HCT116 (cell line): ENCODE data around the gene MYH7. TPM values are rescaled to one million over a fixed set of nuclear protein-coding genes. Genes with fewer than 3 reads are reported as not detected.

Experiments used
- ATAC-seq: fragments of 200-7000 bp; cut with Tn5 transposase; 2 replicates; pipeline ENCODE4 v1.9.1; 2020; ENCODE audit warnings: mild to moderate bottlenecking, moderate library complexity
- BruUV-seq: library from RNA; stranded (reverse); fragments of 400-500 nt; replicated peaks from 2 replicates; lab custom pipeline; 2021; lab: Mats Ljungman, UMichigan
- CTCF ChIA-PET: fragments of 300-600 bp; sonication (Branson Sonifier 250); formaldehyde crosslinking; loops from one replicate; lab custom pipeline; 2021; ENCODE audit warnings: antibody characterized with exemption; lab: Charles Lee
- POLR2A ChIA-PET: fragments of 300-600, 350-600 bp; sonication (Branson Sonifier 250); formaldehyde crosslinking; loops from one replicate; lab custom pipeline; 2021; ENCODE audit warnings: antibody characterized with exemption; lab: Charles Lee
- RAD21 ChIA-PET, 2 experiments: fragments of 300-600 bp; sonication (Branson Sonifier 250); formaldehyde crosslinking; loops; one replicate each; lab custom pipeline; 2023; ENCODE audit warnings: low total read pairs in 2 of 2; ENCODE audit not compliant: uncharacterized antibody in 2 of 2, unreplicated experiment in 2 of 2, low non-redundant PET in 1 of 2; lab: Charles Lee
- DNase-seq: peaks from one replicate; pipeline ENCODE4 v3.0.0-alpha.2; 2010; ENCODE audit warnings: low read depth, low spot score
- H2AFZ ChIP-seq: fragments of 200-600 bp; shearing (Covaris generic), sonication (generic); 2 replicates; pipeline ENCODE4 v1.6.1; 2017; ENCODE audit warnings: low read depth, mixed run types, mixed read lengths, antibody characterized with exemption, low read length; ENCODE audit not compliant: poor library complexity, severe bottlenecking
- H3K27ac ChIP-seq: 2 replicates; pipeline ENCODE4 v1.5.1; 2012; ENCODE audit warnings: low read depth, low read length
- H3K27me3 ChIP-seq: fragments of 200-600 bp; sonication (generic); 2 replicates; pipeline ENCODE4 v1.6.1; 2016; ENCODE audit warnings: mixed run types, low read length, mixed read lengths; ENCODE audit not compliant: insufficient read depth
- H3K36me3 ChIP-seq, 2 experiments: fragments of 200-500 bp in 1 of 2; fragments of 200-600 bp in 1 of 2; sonication (Bioruptor generic) in 1 of 2; sonication (generic) in 1 of 2; 2 replicates each; pipeline versions ENCODE4 v1.5.1 to v1.6.1; 2014 to 2016; ENCODE audit warnings: low read length in 2 of 2, inconsistent platforms in 1 of 2, mixed read lengths in 1 of 2, mixed run types in 1 of 2; ENCODE audit not compliant: insufficient read depth in 2 of 2, control insufficient read depth in 1 of 2
- H3K4me1 ChIP-seq, 2 experiments: fragments of 200-600 bp in 1 of 2; sonication (generic) in 1 of 2; 2 replicates each; pipeline versions ENCODE4 v1.5.1 to v1.6.1; 2012 to 2017; ENCODE audit warnings: low read length in 2 of 2, inconsistent platforms in 1 of 2, mild to moderate bottlenecking in 1 of 2, mixed read lengths in 1 of 2, mixed run types in 1 of 2, moderate library complexity in 1 of 2; ENCODE audit not compliant: insufficient read depth in 2 of 2, control insufficient read depth in 1 of 2
- H3K4me2 ChIP-seq: fragments of 200-600 bp; sonication (generic); 2 replicates; pipeline ENCODE4 v1.6.1; 2017; ENCODE audit warnings: mixed run types, low read length, mixed read lengths
- H3K4me3 ChIP-seq, 2 experiments: fragments of 200-600 bp in 1 of 2; sonication (generic) in 1 of 2; replicated peaks in 1 of 2; 2 replicates each; pipeline ENCODE4 v1.5.1; 2011 to 2016; ENCODE audit warnings: low read length in 2 of 2, control low read depth in 1 of 2, low read depth in 1 of 2, mild to moderate bottlenecking in 1 of 2, mixed read lengths in 1 of 2, mixed run types in 1 of 2
- H3K79me2 ChIP-seq: fragments of 200-600 bp; sonication (generic); 2 replicates; pipeline ENCODE4 v1.6.1; 2017; ENCODE audit warnings: mild to moderate bottlenecking, mixed run types, low read length, moderate library complexity, mixed read lengths; ENCODE audit not compliant: insufficient read depth
- H3K9ac ChIP-seq: fragments of 200-600 bp; sonication (generic); 2 replicates; pipeline ENCODE4 v1.6.1; 2016; ENCODE audit warnings: low read length, mixed read lengths
- H3K9me2 ChIP-seq: fragments of 200-600 bp; sonication (generic), shearing (Covaris generic); 2 replicates; pipeline ENCODE4 v1.6.1; 2017; ENCODE audit warnings: mixed run types, mild to moderate bottlenecking, moderate library complexity; ENCODE audit not compliant: insufficient read depth
- H3K9me3 ChIP-seq, 2 experiments: fragments of 200-500 bp in 1 of 2; fragments of 200-600 bp in 1 of 2; sonication (Bioruptor generic) in 1 of 2; sonication (generic) in 1 of 2; 2 replicates each; pipeline ENCODE4 v1.6.1; 2014 to 2017; ENCODE audit warnings: low read length in 2 of 2, mixed read lengths in 2 of 2, inconsistent platforms in 1 of 2, low read depth in 1 of 2, mild to moderate bottlenecking in 1 of 2, mixed run types in 1 of 2, moderate library complexity in 1 of 2; ENCODE audit not compliant: control insufficient read depth in 1 of 2, insufficient read depth in 1 of 2
- H4K20me1 ChIP-seq: fragments of 200-600 bp; sonication (generic), shearing (Covaris generic); 2 replicates; pipeline ENCODE4 v1.6.1; 2017; ENCODE audit warnings: mixed run types, mild to moderate bottlenecking, moderate library complexity; ENCODE audit not compliant: insufficient read depth
- ATF3 ChIP-seq: IDR thresholded peaks from 2 replicates; pipeline ENCODE4 v1.6.1; 2012
- CBX3 ChIP-seq: IDR thresholded peaks from 2 replicates; pipeline ENCODE4 v1.6.1; 2012; ENCODE audit warnings: low read depth
- EGR1 ChIP-seq: IDR thresholded peaks from 2 replicates; pipeline ENCODE4 v1.6.1; 2012; ENCODE audit warnings: low read depth
- EZH2phosphoT487 ChIP-seq: fragments of 200-600 bp; IDR thresholded peaks from 2 replicates; pipeline ENCODE4 v1.6.1; 2018; ENCODE audit warnings: antibody characterized with exemption, borderline replicate concordance
- MAX ChIP-seq: IDR thresholded peaks from 2 replicates; pipeline ENCODE4 v1.6.1; 2012
- POLR2AphosphoS5 ChIP-seq: IDR thresholded peaks from 2 replicates; pipeline ENCODE4 v1.6.1; 2011; ENCODE audit warnings: mild to moderate bottlenecking, low read depth, low read length, moderate library complexity
- SIN3A ChIP-seq: IDR thresholded peaks from 2 replicates; pipeline ENCODE4 v1.6.1; 2012; ENCODE audit warnings: low read depth
- ZNF274 ChIP-seq: fragments of 200-500 bp; sonication (Bioruptor generic); IDR thresholded peaks from 2 replicates; pipeline ENCODE4 v1.6.1; 2014; ENCODE audit warnings: mild to moderate bottlenecking, low read depth, low read length, inconsistent platforms
- intact Hi-C: fragments of 100-400 bp; cut with micrococcal nuclease; formaldehyde crosslinking; loops from 2 replicates; pipeline ENCODE4 v1.10.0; 2022
- total RNA-seq: library from RNA; stranded (reverse); gene quantifications from one replicate; pipeline ENCODE4 v1.2.1, GENCODE V29; 2021; ENCODE audit not compliant: unreplicated experiment
- TF ChIP-seq, protein P1 (sequence below): IDR thresholded peaks from 2 replicates; pipeline ENCODE4 v1.6.1; 2011; ENCODE audit warnings: mild to moderate bottlenecking, low read length, moderate library complexity; ENCODE audit not compliant: insufficient replicate concordance; ENCODE audit errors: extremely low read depth

Gene MYH7
- total RNA-seq, 1 experiment from 2014 or later, result not detected

- Histone ChIP-seq H3K9me2 (no peaks in the 10 kb centered on the region), H3K27me3 (peaks cover 6% of the 10 kb centered on the region; the same call in 1 of the 2 replicates), H3K9ac (no peak overlapping the region), H3K4me2 (no peak overlapping the region), H3K9me3 (no peaks in the 10 kb centered on the region), H3K27ac (no peak overlapping the region), H3K4me3 (no peak overlapping the region), H4K20me1 (no peaks in the 10 kb centered on the region), H3K79me2 (no peaks in the 10 kb centered on the region), H3K4me1 (no peaks in the 10 kb centered on the region), H2AFZ (no peak overlapping the region), H3K36me3 (no peaks in the 10 kb centered on the region)
- ATAC-seq (no peak), DNase-seq (no peak)
- TF ChIP-seq EZH2phosphoT487 (no peak), ZNF274 (no peak), ATF3 (no peak), EGR1 (no peak), POLR2AphosphoS5 (no peak), MAX (no peak), CBX3 (no peak), SIN3A (no peak)
- TF ChIP-seq, protein P1, sequence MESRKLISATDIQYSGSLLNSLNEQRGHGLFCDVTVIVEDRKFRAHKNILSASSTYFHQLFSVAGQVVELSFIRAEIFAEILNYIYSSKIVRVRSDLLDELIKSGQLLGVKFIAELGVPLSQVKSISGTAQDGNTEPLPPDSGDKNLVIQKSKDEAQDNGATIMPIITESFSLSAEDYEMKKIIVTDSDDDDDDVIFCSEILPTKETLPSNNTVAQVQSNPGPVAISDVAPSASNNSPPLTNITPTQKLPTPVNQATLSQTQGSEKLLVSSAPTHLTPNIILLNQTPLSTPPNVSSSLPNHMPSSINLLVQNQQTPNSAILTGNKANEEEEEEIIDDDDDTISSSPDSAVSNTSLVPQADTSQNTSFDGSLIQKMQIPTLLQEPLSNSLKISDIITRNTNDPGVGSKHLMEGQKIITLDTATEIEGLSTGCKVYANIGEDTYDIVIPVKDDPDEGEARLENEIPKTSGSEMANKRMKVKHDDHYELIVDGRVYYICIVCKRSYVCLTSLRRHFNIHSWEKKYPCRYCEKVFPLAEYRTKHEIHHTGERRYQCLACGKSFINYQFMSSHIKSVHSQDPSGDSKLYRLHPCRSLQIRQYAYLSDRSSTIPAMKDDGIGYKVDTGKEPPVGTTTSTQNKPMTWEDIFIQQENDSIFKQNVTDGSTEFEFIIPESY, result no peak
- POLR2A ChIA-PET, result no interaction called here
- intact Hi-C loops, result no loop called here
- no TSS peak for BruUV-seq
- CTCF ChIA-PET, result no interaction called here
- RAD21 ChIA-PET, result no interaction called here
Observed at GRCh38 chr14:23446291-23446851, 10.9 kb upstream of the MYH7 start.
